K562 (cell line): Measurements from ENCODE around the gene BPTF. TPM values are rescaled to one million over a fixed set of nuclear protein-coding genes. Genes with fewer than 3 reads are reported as not detected.

ENCODE experiments used
- ATF4 ChIP-seq: fragments of 450-650 bp; formaldehyde crosslinking; IDR thresholded peaks from 2 replicates; pipeline ENCODE4 v1.4.0; 2022; ENCODE audit warnings: mild to moderate bottlenecking, moderate library complexity
- BHLHE40 ChIP-seq: IDR thresholded peaks from 2 replicates; pipeline ENCODE4 v1.6.1; 2011; ENCODE audit warnings: low read length, improper control_type of control experiment
- CBX1 ChIP-seq: sonication (generic); IDR thresholded peaks from 2 replicates; pipeline ENCODE4 v1.6.1; 2016; ENCODE audit warnings: antibody characterized with exemption, low read depth, mild to moderate bottlenecking
- ESRRA ChIP-seq: fragments of 450-650 bp; IDR thresholded peaks from 2 replicates; pipeline ENCODE4 v1.6.1; 2014; ENCODE audit warnings: low read depth, mild to moderate bottlenecking, moderate library complexity, borderline replicate concordance
- KDM5B ChIP-seq: fragments of 200-600 bp; sonication (generic); IDR thresholded peaks from 2 replicates; pipeline ENCODE4 v1.6.1; 2012; ENCODE audit warnings: low read depth, mild to moderate bottlenecking, moderate library complexity, low read length, control low read depth, inconsistent platforms; ENCODE audit not compliant: insufficient replicate concordance
- MEIS2 ChIP-seq: fragments of 450-650 bp; IDR thresholded peaks from 2 replicates; pipeline ENCODE4 v1.6.1; 2014; ENCODE audit warnings: mild to moderate bottlenecking; ENCODE audit not compliant: partially characterized antibody
- NCOA2 ChIP-seq, 2 experiments: fragments of 450-650 bp; IDR thresholded peaks; 2 replicates each; pipeline ENCODE4 v1.6.1; 2018; ENCODE audit warnings: mild to moderate bottlenecking in 2 of 2, moderate library complexity in 1 of 2; ENCODE audit not compliant: partially characterized antibody in 2 of 2
- RAD51 ChIP-seq: fragments of 450-650 bp; IDR thresholded peaks from 2 replicates; pipeline ENCODE4 v1.7.1; 2016; ENCODE audit warnings: low read depth, mild to moderate bottlenecking, borderline replicate concordance
- SP1 ChIP-seq: sonication (generic); formaldehyde crosslinking; IDR thresholded peaks from 2 replicates; pipeline ENCODE4 v1.8.1; 2022; ENCODE audit warnings: mild to moderate bottlenecking, missing genetic modification reagents
- SPI1 ChIP-seq: IDR thresholded peaks from 2 replicates; pipeline ENCODE4 v1.6.1; 2011; ENCODE audit warnings: low read depth, low read length, control low read depth, borderline replicate concordance
- TGIF2 ChIP-seq: sonication (generic); formaldehyde crosslinking; IDR thresholded peaks from 2 replicates; pipeline ENCODE4 v1.8.1; 2022; ENCODE audit warnings: mild to moderate bottlenecking, missing genetic modification reagents, moderate library complexity
- THRB ChIP-seq: fragments of 450-650 bp; formaldehyde crosslinking; conservative IDR thresholded peaks from 2 replicates; pipeline ENCODE4 v1.4.0; 2022; ENCODE audit warnings: mild to moderate bottlenecking, missing genetic modification characterization
- ZFPM2 ChIP-seq: fragments of 250-450 bp; sonication (Bioruptor Pico); IDR thresholded peaks from 2 replicates; pipeline ENCODE4 v1.5.1; 2022; ENCODE audit warnings: mild to moderate bottlenecking
- ZNF175 ChIP-seq: fragments of 200-800 bp; sonication (Bioruptor generic); IDR thresholded peaks from 2 replicates; pipeline ENCODE4 v1.6.1; 2016; ENCODE audit warnings: low read depth, mild to moderate bottlenecking, missing genetic modification characterization, missing compliant biosample characterization
- ZNF217 ChIP-seq: sonication (generic); formaldehyde crosslinking; IDR thresholded peaks from 2 replicates; pipeline ENCODE4 v1.8.0; 2022; ENCODE audit warnings: mild to moderate bottlenecking, missing genetic modification reagents
- ZNF224 ChIP-seq: sonication (generic); formaldehyde crosslinking; IDR thresholded peaks from 2 replicates; pipeline ENCODE4 v1.8.0; 2022; ENCODE audit warnings: mild to moderate bottlenecking, missing genetic modification reagents
- ZNF77 ChIP-seq: fragments of 250-450 bp; sonication (Bioruptor Pico); IDR thresholded peaks from 2 replicates; pipeline ENCODE4 v1.5.0; 2020
- polyA plus RNA-seq, 8 experiments: library from polyadenylated mRNA; depleted of rRNA in 4 of 8; stranded (reverse) in 5 of 8; unstranded in 3 of 8; fragments of >200 nt; fragmentation: Nextera tagmentation in 2 of 8; fragmentation: Illumina TruSeq in 1 of 8; extraction: Ambion mirVana in 2 of 8; extraction: Trizol in 1 of 8; gene quantifications; 2 replicates each; pipeline versions ENCODE4 v1.2.1 to v1.2.3, GENCODE V29; 2011 to 2014; ENCODE audit warnings: inconsistent platforms in 1 of 8, missing spikeins in 1 of 8
- total RNA-seq, 7 experiments: library from RNA; depleted of rRNA in 6 of 7; stranded (reverse); fragments of >200 nt in 6 of 7; fragmentation: Illumina TruSeq in 2 of 7; extraction: Trizol in 2 of 7; gene quantifications; 2 replicates each; pipeline versions ENCODE4 v1.2.1 to v1.2.3, GENCODE V29; 2011 to 2021; ENCODE audit warnings: low replicate concordance in 1 of 7
- TF ChIP-seq, protein P1 (sequence below): fragments of 250-450 bp; sonication (Bioruptor Pico); IDR thresholded peaks from 2 replicates; pipeline ENCODE4 v1.4.0; 2020
- TF ChIP-seq, protein P2 (sequence below): fragments of 450-650 bp; IDR thresholded peaks from 2 replicates; pipeline ENCODE4 v1.6.1; 2016
- TF ChIP-seq, protein P3 (sequence below): fragments of 250-450 bp; sonication (Bioruptor Pico); IDR thresholded peaks from 2 replicates; pipeline ENCODE4 v1.4.0; 2020

The BPTF gene
- total and polyA plus RNA-seq, 9 of the 15 experiments (the other 6 are each of a cell fraction or from before 2014, with no cell fraction given), result 12.5 to 52.1 (median 26.9) TPM

- no peak for TF ChIP-seq NCOA2 (IDR thresholded peaks at IDR 0.05; ENCODE audit: partially characterized antibody in 2 of 2)
- no peak for TF ChIP-seq ZNF175 (CRISPR knock-in tag)
- no peak for TF ChIP-seq RAD51
- TF ChIP-seq KDM5B, result peak; percentile 3
- TF ChIP-seq, protein P1, sequence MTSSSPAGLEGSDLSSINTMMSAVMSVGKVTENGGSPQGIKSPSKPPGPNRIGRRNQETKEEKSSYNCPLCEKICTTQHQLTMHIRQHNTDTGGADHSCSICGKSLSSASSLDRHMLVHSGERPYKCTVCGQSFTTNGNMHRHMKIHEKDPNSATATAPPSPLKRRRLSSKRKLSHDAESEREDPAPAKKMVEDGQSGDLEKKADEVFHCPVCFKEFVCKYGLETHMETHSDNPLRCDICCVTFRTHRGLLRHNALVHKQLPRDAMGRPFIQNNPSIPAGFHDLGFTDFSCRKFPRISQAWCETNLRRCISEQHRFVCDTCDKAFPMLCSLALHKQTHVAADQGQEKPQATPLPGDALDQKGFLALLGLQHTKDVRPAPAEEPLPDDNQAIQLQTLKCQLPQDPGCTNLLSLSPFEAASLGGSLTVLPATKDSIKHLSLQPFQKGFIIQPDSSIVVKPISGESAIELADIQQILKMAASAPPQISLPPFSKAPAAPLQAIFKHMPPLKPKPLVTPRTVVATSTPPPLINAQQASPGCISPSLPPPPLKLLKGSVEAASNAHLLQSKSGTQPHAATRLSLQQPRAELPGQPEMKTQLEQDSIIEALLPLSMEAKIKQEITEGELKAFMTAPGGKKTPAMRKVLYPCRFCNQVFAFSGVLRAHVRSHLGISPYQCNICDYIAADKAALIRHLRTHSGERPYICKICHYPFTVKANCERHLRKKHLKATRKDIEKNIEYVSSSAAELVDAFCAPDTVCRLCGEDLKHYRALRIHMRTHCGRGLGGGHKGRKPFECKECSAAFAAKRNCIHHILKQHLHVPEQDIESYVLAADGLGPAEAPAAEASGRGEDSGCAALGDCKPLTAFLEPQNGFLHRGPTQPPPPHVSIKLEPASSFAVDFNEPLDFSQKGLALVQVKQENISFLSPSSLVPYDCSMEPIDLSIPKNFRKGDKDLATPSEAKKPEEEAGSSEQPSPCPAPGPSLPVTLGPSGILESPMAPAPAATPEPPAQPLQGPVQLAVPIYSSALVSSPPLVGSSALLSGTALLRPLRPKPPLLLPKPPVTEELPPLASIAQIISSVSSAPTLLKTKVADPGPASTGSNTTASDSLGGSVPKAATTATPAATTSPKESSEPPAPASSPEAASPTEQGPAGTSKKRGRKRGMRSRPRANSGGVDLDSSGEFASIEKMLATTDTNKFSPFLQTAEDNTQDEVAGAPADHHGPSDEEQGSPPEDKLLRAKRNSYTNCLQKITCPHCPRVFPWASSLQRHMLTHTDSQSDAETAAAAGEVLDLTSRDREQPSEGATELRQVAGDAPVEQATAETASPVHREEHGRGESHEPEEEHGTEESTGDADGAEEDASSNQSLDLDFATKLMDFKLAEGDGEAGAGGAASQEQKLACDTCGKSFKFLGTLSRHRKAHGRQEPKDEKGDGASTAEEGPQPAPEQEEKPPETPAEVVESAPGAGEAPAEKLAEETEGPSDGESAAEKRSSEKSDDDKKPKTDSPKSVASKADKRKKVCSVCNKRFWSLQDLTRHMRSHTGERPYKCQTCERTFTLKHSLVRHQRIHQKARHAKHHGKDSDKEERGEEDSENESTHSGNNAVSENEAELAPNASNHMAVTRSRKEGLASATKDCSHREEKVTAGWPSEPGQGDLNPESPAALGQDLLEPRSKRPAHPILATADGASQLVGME (CRISPR knock-in tag), result no peak
- peak; percentile 58; the same call in 1 of the 2 replicates for TF ChIP-seq CBX1
- TF ChIP-seq, protein P2, sequence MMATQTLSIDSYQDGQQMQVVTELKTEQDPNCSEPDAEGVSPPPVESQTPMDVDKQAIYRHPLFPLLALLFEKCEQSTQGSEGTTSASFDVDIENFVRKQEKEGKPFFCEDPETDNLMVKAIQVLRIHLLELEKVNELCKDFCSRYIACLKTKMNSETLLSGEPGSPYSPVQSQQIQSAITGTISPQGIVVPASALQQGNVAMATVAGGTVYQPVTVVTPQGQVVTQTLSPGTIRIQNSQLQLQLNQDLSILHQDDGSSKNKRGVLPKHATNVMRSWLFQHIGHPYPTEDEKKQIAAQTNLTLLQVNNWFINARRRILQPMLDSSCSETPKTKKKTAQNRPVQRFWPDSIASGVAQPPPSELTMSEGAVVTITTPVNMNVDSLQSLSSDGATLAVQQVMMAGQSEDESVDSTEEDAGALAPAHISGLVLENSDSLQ, result no peak
- TF ChIP-seq ZFPM2 (CRISPR knock-in tag), result no peak
- no peak for TF ChIP-seq SPI1
- TF ChIP-seq THRB (CRISPR knock-in tag), result peak; percentile 84; the same call in 1 of the 2 replicates
- TF ChIP-seq ATF4 (CRISPR knock-in tag), result peak; percentile 55; the same call in 1 of the 2 replicates
- TF ChIP-seq ZNF224 (CRISPR knock-in tag), result no peak
- no peak for TF ChIP-seq SP1 (CRISPR knock-in tag)
- no peak for TF ChIP-seq ZNF77 (CRISPR knock-in tag)
- no peak for TF ChIP-seq MEIS2
- no peak for TF ChIP-seq TGIF2 (CRISPR knock-in tag)
- no peak for TF ChIP-seq BHLHE40
- TF ChIP-seq, protein P3, sequence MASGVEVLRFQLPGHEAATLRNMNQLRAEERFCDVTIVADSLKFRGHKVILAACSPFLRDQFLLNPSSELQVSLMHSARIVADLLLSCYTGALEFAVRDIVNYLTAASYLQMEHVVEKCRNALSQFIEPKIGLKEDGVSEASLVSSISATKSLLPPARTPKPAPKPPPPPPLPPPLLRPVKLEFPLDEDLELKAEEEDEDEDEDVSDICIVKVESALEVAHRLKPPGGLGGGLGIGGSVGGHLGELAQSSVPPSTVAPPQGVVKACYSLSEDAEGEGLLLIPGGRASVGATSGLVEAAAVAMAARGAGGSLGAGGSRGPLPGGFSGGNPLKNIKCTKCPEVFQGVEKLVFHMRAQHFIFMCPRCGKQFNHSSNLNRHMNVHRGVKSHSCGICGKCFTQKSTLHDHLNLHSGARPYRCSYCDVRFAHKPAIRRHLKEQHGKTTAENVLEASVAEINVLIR (CRISPR knock-in tag), result no peak
- TF ChIP-seq ZNF217 (CRISPR knock-in tag), result no peak
- no peak for TF ChIP-seq ESRRA
These were observed 168.7 kb downstream of the BPTF start (continued) for GRCh38 chr17:67993998-67994361.
